ENCODE data around the gene CLEC20A.

CLEC20A gene

GRCh38 chr1:178465011-178465410 lies 31.8 kb downstream of the CLEC20A start:
- no peak for DNase-seq

- no peak for DNase-seq
Measured at GRCh38 chr1:178464566-178464965, 32.2 kb downstream of the CLEC20A start.

- no peak for DNase-seq
Measured at GRCh38 chr1:178464141-178464540, 32.6 kb downstream of the CLEC20A start.

- DNase-seq: no peak
Measured at GRCh38 chr1:178461701-178462100, 35.1 kb downstream of the CLEC20A start.

GRCh38 chr1:178461104-178461503 lies 35.7 kb downstream of the CLEC20A start:
- no peak for DNase-seq

- peak; percentile 36 for DNase-seq
Measured at GRCh38 chr1:178458203-178458602, 38.6 kb downstream of the CLEC20A start.

- DNase-seq: no peak
Measured at GRCh38 chr1:178457651-178458050, 39.1 kb downstream of the CLEC20A start.

GRCh38 chr1:178456472-178456871 lies 40.3 kb downstream of the CLEC20A start:
- DNase-seq: peak; percentile 9

GRCh38 chr1:178452013-178452412 lies 44.8 kb downstream of the CLEC20A start:
- no peak for DNase-seq

GRCh38 chr1:178451529-178451928 lies 45.2 kb downstream of the CLEC20A start:
- DNase-seq: no peak

GRCh38 chr1:178450871-178451270 lies 45.9 kb downstream of the CLEC20A start:
- DNase-seq: no peak

GRCh38 chr1:178442925-178443324 lies 53.8 kb downstream of the CLEC20A start:
- no peak for DNase-seq

GRCh38 chr1:178438432-178438831 lies 58.3 kb downstream of the CLEC20A start:
- no peak for DNase-seq

- DNase-seq: peak; percentile 14
Measured at GRCh38 chr1:178436899-178437298, 59.9 kb downstream of the CLEC20A start.

- DNase-seq: no peak
Measured at GRCh38 chr1:178434899-178435435, 61.8 kb downstream of the CLEC20A start.

- no peak for DNase-seq
Measured at GRCh38 chr1:178434360-178434759, 62.4 kb downstream of the CLEC20A start.

Measured in NCI-H82 (cell line).